ENCODE results near the gene ARHGEF6. TPM values are rescaled to one million over a fixed set of nuclear protein-coding genes. Genes with fewer than 3 reads are reported as not detected.
A peak's percentile ranks its signal among the peaks of the same experiment; 100 is the strongest.

ARHGEF6 gene
- total RNA-seq, 1 donor from 2014 or later, result 4.7 TPM

- no peak for FAIRE-seq
- H3K4me3 ChIP-seq (ENCODE audit: insufficient read depth, low read depth, low read length), result no peak overlapping the region
Measured at GRCh38 chrX:136781180-136781797, 557 bp upstream of the ARHGEF6 start.

GRCh38 chrX:136780241-136780640 lies 491 bp downstream of the ARHGEF6 start:
- Histone ChIP-seq H3K36me3 (ENCODE audit: insufficient read depth, low read length) (no peaks in the 10 kb centered on the region), H3K4me2 (ENCODE audit: low read length) (no peak overlapping the region), H3K4me3 (ENCODE audit: insufficient read depth, low read depth, low read length) (no peak overlapping the region), H3K27ac (ENCODE audit: low read depth, low read length) (no peak overlapping the region), H3K79me2 (ENCODE audit: insufficient read depth, low read length) (no peaks in the 10 kb centered on the region), H4K20me1 (ENCODE audit: insufficient read depth, low read length) (no peaks in the 10 kb centered on the region), H3K27me3 (ENCODE audit: insufficient read depth, low read length) (no peaks in the 10 kb centered on the region), H2AFZ (ENCODE audit: low read depth, low read length) (no peak overlapping the region), H3K4me1 (ENCODE audit: insufficient read depth, low read length) (no peaks in the 10 kb centered on the region), H3K9ac (ENCODE audit: low read length) (no peak overlapping the region), H3K9me3 (ENCODE audit: insufficient read depth, low read depth, low read length) (no peaks in the 10 kb centered on the region)
- Mint-ChIP-seq H3K27ac (ENCODE audit: unreplicated experiment) (no peak overlapping the region), H3K9me3 (ENCODE audit: unreplicated experiment) (peaks cover 2% of the 10 kb centered on the region), H3K36me3 (ENCODE audit: low read depth, unreplicated experiment) (no peaks in the 10 kb centered on the region), H3K4me3 (ENCODE audit: unreplicated experiment) (no peak overlapping the region), H3K4me1 (ENCODE audit: low read depth, unreplicated experiment) (no peaks in the 10 kb centered on the region), H3K27me3 (ENCODE audit: low read depth, unreplicated experiment) (peaks cover 5% of the 10 kb centered on the region)
- DNase-seq (ENCODE audit: low read depth), result no peak
- FAIRE-seq, result no peak
- TF ChIP-seq EZH2 (IDR thresholded peaks at IDR 0.05; ENCODE audit: insufficient read depth, low read length) (no peak), CTCF (IDR thresholded peaks at IDR 0.05; ENCODE audit: insufficient read depth, low read depth, low read length) (no peak)

More at GRCh38 chrX:136781180-136781797, 557 bp upstream of the ARHGEF6 start:
- H3K27ac Mint-ChIP-seq (ENCODE audit: unreplicated experiment), result no peak overlapping the region
- DNase-seq (ENCODE audit: low read depth), result no peak
- no peaks in the 10 kb centered on the region for H3K9me3 ChIP-seq (ENCODE audit: insufficient read depth, low read depth, low read length)
- H3K36me3 Mint-ChIP-seq (ENCODE audit: low read depth, unreplicated experiment), result no peaks in the 10 kb centered on the region
- no peak overlapping the region for H3K9ac ChIP-seq (ENCODE audit: low read length)
- H3K4me1 ChIP-seq (ENCODE audit: insufficient read depth, low read length), result no peaks in the 10 kb centered on the region
- no peaks in the 10 kb centered on the region for H3K79me2 ChIP-seq (ENCODE audit: insufficient read depth, low read length)
- no peaks in the 10 kb centered on the region for H3K4me1 Mint-ChIP-seq (ENCODE audit: low read depth, unreplicated experiment)
- H4K20me1 ChIP-seq (ENCODE audit: insufficient read depth, low read length), result no peaks in the 10 kb centered on the region
- H3K27me3 Mint-ChIP-seq (ENCODE audit: low read depth, unreplicated experiment), result peaks cover 3% of the 10 kb centered on the region
- H3K4me3 Mint-ChIP-seq (ENCODE audit: unreplicated experiment), result no peak overlapping the region
- no peak for TF ChIP-seq EZH2 (IDR thresholded peaks at IDR 0.05; ENCODE audit: insufficient read depth, low read length)
- H2AFZ ChIP-seq (ENCODE audit: low read depth, low read length), result no peak overlapping the region
- H3K9me3 Mint-ChIP-seq (ENCODE audit: unreplicated experiment), result peaks cover 2% of the 10 kb centered on the region
- H3K36me3 ChIP-seq (ENCODE audit: insufficient read depth, low read length), result no peaks in the 10 kb centered on the region
- H3K27me3 ChIP-seq (ENCODE audit: insufficient read depth, low read length), result no peaks in the 10 kb centered on the region
- peak overlapping the region; percentile 15 for H3K4me2 ChIP-seq (ENCODE audit: low read length)
- no peak overlapping the region for H3K27ac ChIP-seq (ENCODE audit: low read depth, low read length)

GRCh38 chrX:136779346-136779781 lies 1.4 kb downstream of the ARHGEF6 start:
- H2AFZ ChIP-seq (ENCODE audit: low read depth, low read length), result no peak overlapping the region
- H3K9ac ChIP-seq (ENCODE audit: low read length), result no peak overlapping the region
- no peak overlapping the region for H3K4me2 ChIP-seq (ENCODE audit: low read length)
- H4K20me1 ChIP-seq (ENCODE audit: insufficient read depth, low read length), result no peaks in the 10 kb centered on the region
- no peak overlapping the region for H3K4me3 ChIP-seq (ENCODE audit: insufficient read depth, low read depth, low read length)
- no peak overlapping the region for H3K27ac Mint-ChIP-seq (ENCODE audit: unreplicated experiment)
- TF ChIP-seq EZH2 (IDR thresholded peaks at IDR 0.05; ENCODE audit: insufficient read depth, low read length) (no peak), CTCF (IDR thresholded peaks at IDR 0.05; ENCODE audit: insufficient read depth, low read depth, low read length) (no peak)
- H3K27me3 Mint-ChIP-seq (ENCODE audit: low read depth, unreplicated experiment), result peaks cover 5% of the 10 kb centered on the region
- no peaks in the 10 kb centered on the region for H3K36me3 Mint-ChIP-seq (ENCODE audit: low read depth, unreplicated experiment)
- H3K9me3 Mint-ChIP-seq (ENCODE audit: unreplicated experiment), result peaks cover 2% of the 10 kb centered on the region
- no peak overlapping the region for H3K27ac ChIP-seq (ENCODE audit: low read depth, low read length)
- no peaks in the 10 kb centered on the region for H3K36me3 ChIP-seq (ENCODE audit: insufficient read depth, low read length)
- no peaks in the 10 kb centered on the region for H3K79me2 ChIP-seq (ENCODE audit: insufficient read depth, low read length)
- peak; percentile 76 for FAIRE-seq
- no peak overlapping the region for H3K4me3 Mint-ChIP-seq (ENCODE audit: unreplicated experiment)
- no peaks in the 10 kb centered on the region for H3K4me1 Mint-ChIP-seq (ENCODE audit: low read depth, unreplicated experiment)
- no peaks in the 10 kb centered on the region for H3K27me3 ChIP-seq (ENCODE audit: insufficient read depth, low read length)
- DNase-seq (ENCODE audit: low read depth), result no peak
- H3K9me3 ChIP-seq (ENCODE audit: insufficient read depth, low read depth, low read length), result no peaks in the 10 kb centered on the region
- H3K4me1 ChIP-seq (ENCODE audit: insufficient read depth, low read length), result no peaks in the 10 kb centered on the region

All from astrocyte (in vitro differentiated cells and primary cell).